H1 (cell line): ENCODE data around the gene VASH1. TPM values are rescaled to one million over a fixed set of nuclear protein-coding genes. Genes with fewer than 3 reads are reported as not detected.

Experiments used
- ASH2L ChIP-seq: fragments of 200-600, 300-600 bp; sonication (generic); IDR thresholded peaks from one replicate; pipeline ENCODE4 v1.7.1; 2017; ENCODE audit warnings: low read length
- BACH1 ChIP-seq: IDR thresholded peaks from 2 replicates; pipeline ENCODE4 v1.6.1; 2012; ENCODE audit warnings: low read length, improper control_type of control experiment
- JUND ChIP-seq: IDR thresholded peaks from 2 replicates; pipeline ENCODE4 v1.6.1; 2011; ENCODE audit warnings: mild to moderate bottlenecking, improper control_type of control experiment, low read length
- SIRT6 ChIP-seq: IDR thresholded peaks from one replicate; pipeline ENCODE4 v1.7.1; 2012; ENCODE audit warnings: low read length, inconsistent platforms
- SP2 ChIP-seq: IDR thresholded peaks from 2 replicates; pipeline ENCODE4 v1.6.1; 2012; ENCODE audit warnings: mild to moderate bottlenecking, low read length, inconsistent platforms
- TEAD4 ChIP-seq: IDR thresholded peaks from 2 replicates; pipeline ENCODE4 v1.6.1; 2012; ENCODE audit warnings: low read depth, low read length, inconsistent platforms, mixed read lengths
- YY1 ChIP-seq: IDR thresholded peaks from 2 replicates; pipeline ENCODE4 v1.6.1; 2011; ENCODE audit warnings: low read depth, mild to moderate bottlenecking, low read length
- polyA plus RNA-seq, 7 experiments: library from polyadenylated mRNA; depleted of rRNA in 3 of 7; stranded (reverse) in 5 of 7; unstranded in 2 of 7; fragments of >200 nt in 5 of 7; fragments of 200-250 nt in 2 of 7; gene quantifications; 1 replicate in 5 of 7; 2 replicates in 1 of 7; 4 replicates in 1 of 7; pipeline versions ENCODE4 v1.2.1 to v1.2.3, GENCODE V29; 2011 to 2013; ENCODE audit warnings: missing spikeins in 2 of 7, mixed read lengths in 2 of 7
- total RNA-seq: library from RNA; stranded (reverse); fragmentation: NEBNext Ultra II Directional; extraction: Animal tissue kit (Norgen Biotek cat#: 25700); gene quantifications from 2 replicates; pipeline ENCODE4 v1.2.1, GENCODE V29; 2021

Gene VASH1
- total and polyA plus RNA-seq, 2 of the 8 experiments (the other 6 are each of a cell fraction or from before 2014, with no cell fraction given), result 3.1 to 6.4 TPM

- TF ChIP-seq SIRT6 (no peak), TEAD4 (no peak), BACH1 (no peak), SP2 (no peak), ASH2L (no peak), YY1 (no peak), JUND (no peak)
- TF ChIP-seq, all 59 proteins: peak for 0
Observed at GRCh38 chr14:76717508-76718290, 43.6 kb upstream of the VASH1 start (continued).
